ENCODE data around the gene KDSR.

Gene KDSR

DNA sequence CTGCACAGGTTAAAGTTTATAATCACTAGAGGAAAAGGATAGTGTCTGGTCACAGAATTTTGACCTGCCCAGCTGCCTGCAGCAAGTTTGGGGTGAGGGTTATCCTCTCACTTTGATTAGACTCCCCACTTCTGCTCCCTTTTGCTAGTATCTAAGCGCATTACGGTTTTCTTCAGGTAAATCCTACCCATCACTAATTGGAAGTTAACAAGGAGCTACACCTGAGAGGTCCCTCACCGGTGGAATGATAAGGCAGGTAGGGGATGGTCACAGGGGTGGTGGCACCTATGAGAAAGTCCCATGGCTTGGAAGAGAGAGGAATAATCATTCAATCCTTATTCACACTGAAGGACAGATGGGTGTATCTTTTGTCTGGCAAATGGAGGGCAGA, 55.0 kb downstream of the KDSR start:
- H3K27me3 ChIP-seq (ENCODE audit: insufficient read depth, insufficient read length): peaks cover 3% of the 10 kb centered on the region
- H3K4me1 ChIP-seq (ENCODE audit: insufficient read depth, insufficient read length): no peaks in the 10 kb centered on the region
- no peaks in the 10 kb centered on the region for H3K36me3 ChIP-seq (ENCODE audit: insufficient read depth, insufficient read length, low read length)
- no peak for DNase-seq (ENCODE audit: low read depth, low spot score)
- no peak overlapping the region for H3K4me3 ChIP-seq (ENCODE audit: insufficient read length, low read depth)
- TF ChIP-seq YY1 (IDR thresholded peaks at IDR 0.05; ENCODE audit: insufficient read depth, insufficient read length) (no peak), ZNF274 (IDR thresholded peaks at IDR 0.05; ENCODE audit: low read depth, low read length) (no peak), SUZ12 (IDR thresholded peaks at IDR 0.05; ENCODE audit: extremely low read depth, insufficient read depth, insufficient read length) (no peak)
- H3K9me3 ChIP-seq (ENCODE audit: insufficient read depth, low read length): no peaks in the 10 kb centered on the region
- H3K9ac ChIP-seq (ENCODE audit: insufficient read length, low read depth): no peak overlapping the region

DNA sequence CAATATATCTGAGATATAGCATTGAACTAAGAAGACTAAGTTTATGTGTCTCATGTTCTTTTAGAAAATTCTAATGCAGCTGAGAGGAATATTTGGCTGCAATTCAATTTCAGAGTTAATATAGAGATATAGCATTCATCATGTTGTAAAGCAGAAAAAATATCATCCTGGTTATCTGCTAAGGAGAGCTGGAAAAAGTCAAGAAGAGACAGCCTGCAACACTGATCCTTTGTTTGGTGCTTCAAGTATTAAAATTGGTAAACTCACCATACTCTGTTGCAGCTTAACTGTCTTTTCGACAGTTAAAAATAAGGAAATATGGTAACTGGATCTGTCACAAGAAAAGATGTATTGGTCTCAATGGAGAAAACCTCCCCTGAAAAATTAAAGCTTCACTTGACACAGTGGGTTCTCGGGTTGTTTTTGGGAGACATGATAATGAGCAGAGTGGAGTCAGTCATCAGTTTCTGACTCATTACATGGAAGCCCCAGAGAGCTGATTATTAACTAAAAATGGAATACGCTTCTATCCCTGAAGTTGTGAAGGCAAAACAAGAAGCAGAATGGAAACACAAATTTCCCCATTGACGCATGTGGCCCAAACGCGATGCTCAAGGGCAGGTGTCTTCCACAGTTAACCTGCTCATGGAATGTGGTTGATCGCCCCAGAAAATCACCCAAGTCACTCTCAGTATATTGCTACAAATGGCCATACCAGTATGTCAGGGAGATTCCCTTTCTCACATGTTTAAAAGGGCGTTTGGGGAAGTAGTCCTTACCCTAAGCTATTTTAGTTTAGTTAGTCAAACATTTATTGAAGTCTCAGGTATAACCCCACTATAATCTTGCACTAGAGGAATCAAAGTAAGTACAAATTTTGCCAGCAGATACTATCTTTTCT, 55.6 kb downstream of the KDSR start:
- H3K4me1 ChIP-seq (ENCODE audit: insufficient read depth, insufficient read length): no peaks in the 10 kb centered on the region
- H3K4me3 ChIP-seq (ENCODE audit: insufficient read length, low read depth): no peak overlapping the region
- no peaks in the 10 kb centered on the region for H3K36me3 ChIP-seq (ENCODE audit: insufficient read depth, insufficient read length, low read length)
- no peaks in the 10 kb centered on the region for H3K9me3 ChIP-seq (ENCODE audit: insufficient read depth, low read length)
- no peak overlapping the region for H3K9ac ChIP-seq (ENCODE audit: insufficient read length, low read depth)
- no peak for TF ChIP-seq ZNF274 (IDR thresholded peaks at IDR 0.05; ENCODE audit: low read depth, low read length)
- no peak for TF ChIP-seq YY1 (IDR thresholded peaks at IDR 0.05; ENCODE audit: insufficient read depth, insufficient read length)
- no peak for TF ChIP-seq SUZ12 (IDR thresholded peaks at IDR 0.05; ENCODE audit: extremely low read depth, insufficient read depth, insufficient read length)
- no peak for DNase-seq (ENCODE audit: low read depth, low spot score)
- H3K27me3 ChIP-seq (ENCODE audit: insufficient read depth, insufficient read length): no peaks in the 10 kb centered on the region

DNA sequence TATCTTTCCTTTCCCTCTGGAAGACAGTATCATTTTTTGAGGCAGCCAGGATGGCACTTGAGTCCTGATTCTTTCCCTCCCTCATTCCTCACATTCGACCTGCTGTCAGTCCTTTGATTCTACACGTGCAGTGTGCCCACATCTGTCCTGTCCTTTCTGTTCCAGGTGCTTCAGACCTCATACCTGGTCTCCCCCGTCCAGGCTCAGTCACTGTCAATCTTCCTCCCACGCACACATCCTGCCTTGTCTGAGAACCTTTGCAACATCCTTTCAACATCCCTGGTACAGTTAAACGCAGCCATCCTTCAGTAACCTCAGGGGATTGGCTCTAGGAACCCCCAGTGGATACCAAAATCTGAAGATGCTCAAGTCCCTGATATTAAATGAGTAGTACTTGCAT, 57.6 kb downstream of the KDSR start:
- TF ChIP-seq YY1 (IDR thresholded peaks at IDR 0.05; ENCODE audit: insufficient read depth, insufficient read length) (no peak), SUZ12 (IDR thresholded peaks at IDR 0.05; ENCODE audit: extremely low read depth, insufficient read depth, insufficient read length) (no peak), ZNF274 (IDR thresholded peaks at IDR 0.05; ENCODE audit: low read depth, low read length) (no peak)
- no peak overlapping the region for H3K4me3 ChIP-seq (ENCODE audit: insufficient read length, low read depth)
- H3K9me3 ChIP-seq (ENCODE audit: insufficient read depth, low read length): no peaks in the 10 kb centered on the region
- H3K36me3 ChIP-seq (ENCODE audit: insufficient read depth, insufficient read length, low read length): no peaks in the 10 kb centered on the region
- H3K4me1 ChIP-seq (ENCODE audit: insufficient read depth, insufficient read length): no peaks in the 10 kb centered on the region
- H3K9ac ChIP-seq (ENCODE audit: insufficient read length, low read depth): no peak overlapping the region
- DNase-seq (ENCODE audit: low read depth, low spot score): no peak
- no peaks in the 10 kb centered on the region for H3K27me3 ChIP-seq (ENCODE audit: insufficient read depth, insufficient read length)

DNA sequence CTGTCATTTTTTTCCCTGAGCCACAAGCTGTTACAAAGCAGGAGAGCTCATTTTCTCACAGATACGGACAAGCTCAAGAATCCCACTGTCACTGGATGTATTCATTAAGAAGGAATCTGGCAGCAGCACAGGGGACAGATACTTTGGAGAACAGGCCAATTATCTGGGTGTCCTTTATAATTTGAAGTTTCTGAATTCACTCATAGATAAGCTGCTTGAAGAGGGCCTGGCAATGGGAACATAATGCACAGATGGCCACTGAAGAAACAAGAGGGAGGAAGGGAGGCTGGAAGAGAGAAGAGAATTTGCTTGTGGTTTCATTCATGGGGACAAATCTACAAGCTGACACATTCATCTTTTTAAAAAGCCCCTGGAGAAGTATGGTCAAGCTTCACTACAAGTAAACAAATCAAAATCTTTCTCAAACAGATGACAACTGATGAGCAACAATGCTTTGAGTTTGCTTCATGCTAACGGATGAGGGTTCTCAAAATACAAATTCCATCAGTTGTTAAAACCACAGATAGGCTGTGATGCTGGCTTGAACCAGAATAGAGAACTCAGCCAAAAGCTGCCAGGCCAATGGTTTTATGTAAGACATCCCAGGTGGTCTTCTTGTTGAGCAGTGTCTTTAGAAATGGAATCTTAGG, 59.3 kb downstream of the KDSR start:
- Histone ChIP-seq H3K27me3 (ENCODE audit: insufficient read depth, insufficient read length) (no peaks in the 10 kb centered on the region), H3K9me3 (ENCODE audit: insufficient read depth, low read length) (no peaks in the 10 kb centered on the region), H3K4me1 (ENCODE audit: insufficient read depth, insufficient read length) (no peaks in the 10 kb centered on the region), H3K36me3 (ENCODE audit: insufficient read depth, insufficient read length, low read length) (no peaks in the 10 kb centered on the region), H3K4me3 (ENCODE audit: insufficient read length, low read depth) (no peak overlapping the region), H3K9ac (ENCODE audit: insufficient read length, low read depth) (no peak overlapping the region)
- no peak for DNase-seq (ENCODE audit: low read depth, low spot score)
- TF ChIP-seq ZNF274 (IDR thresholded peaks at IDR 0.05; ENCODE audit: low read depth, low read length): no peak
- no peak for TF ChIP-seq SUZ12 (IDR thresholded peaks at IDR 0.05; ENCODE audit: extremely low read depth, insufficient read depth, insufficient read length)
- TF ChIP-seq YY1 (IDR thresholded peaks at IDR 0.05; ENCODE audit: insufficient read depth, insufficient read length): no peak

DNA sequence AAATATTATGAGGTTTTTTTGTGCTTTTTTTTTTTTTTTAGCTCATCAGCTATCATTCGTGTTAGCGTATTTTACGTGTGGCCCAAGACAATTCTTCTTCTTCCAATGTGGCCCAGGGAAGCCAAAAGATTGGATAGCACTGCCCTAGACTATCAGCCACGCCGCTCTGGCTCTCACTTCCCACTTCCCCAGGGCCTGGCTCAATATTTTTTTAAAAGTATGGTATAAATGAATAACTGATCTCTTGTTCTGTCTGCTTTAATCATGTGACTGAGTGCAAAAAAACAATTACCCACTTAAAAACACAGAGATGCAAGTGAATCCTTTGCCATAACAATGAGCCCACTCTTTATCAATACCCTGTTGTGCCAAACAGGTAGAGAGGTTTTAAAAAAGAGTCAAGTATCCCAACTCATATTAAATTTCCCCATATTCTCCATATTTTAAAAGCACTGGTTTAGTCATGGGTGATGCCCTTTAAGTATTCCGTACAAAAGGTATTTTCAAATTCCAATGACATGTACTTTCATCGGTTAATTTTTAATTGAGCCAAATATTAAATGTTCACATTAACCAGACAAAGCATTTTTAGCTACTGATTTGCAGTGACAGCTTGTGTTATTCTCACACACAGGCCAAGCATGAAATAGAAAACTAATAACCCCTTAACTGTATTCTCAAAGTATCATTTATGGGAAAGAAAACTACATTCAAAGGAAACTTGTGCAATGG, 60.0 kb downstream of the KDSR start:
- H3K9ac ChIP-seq (ENCODE audit: insufficient read length, low read depth): no peak overlapping the region
- H3K4me1 ChIP-seq (ENCODE audit: insufficient read depth, insufficient read length): no peaks in the 10 kb centered on the region
- TF ChIP-seq SUZ12 (IDR thresholded peaks at IDR 0.05; ENCODE audit: extremely low read depth, insufficient read depth, insufficient read length) (no peak), ZNF274 (IDR thresholded peaks at IDR 0.05; ENCODE audit: low read depth, low read length) (no peak), YY1 (IDR thresholded peaks at IDR 0.05; ENCODE audit: insufficient read depth, insufficient read length) (no peak)
- no peaks in the 10 kb centered on the region for H3K27me3 ChIP-seq (ENCODE audit: insufficient read depth, insufficient read length)
- no peaks in the 10 kb centered on the region for H3K9me3 ChIP-seq (ENCODE audit: insufficient read depth, low read length)
- no peak for DNase-seq (ENCODE audit: low read depth, low spot score)
- no peak overlapping the region for H3K4me3 ChIP-seq (ENCODE audit: insufficient read length, low read depth)
- H3K36me3 ChIP-seq (ENCODE audit: insufficient read depth, insufficient read length, low read length): no peaks in the 10 kb centered on the region

DNA sequence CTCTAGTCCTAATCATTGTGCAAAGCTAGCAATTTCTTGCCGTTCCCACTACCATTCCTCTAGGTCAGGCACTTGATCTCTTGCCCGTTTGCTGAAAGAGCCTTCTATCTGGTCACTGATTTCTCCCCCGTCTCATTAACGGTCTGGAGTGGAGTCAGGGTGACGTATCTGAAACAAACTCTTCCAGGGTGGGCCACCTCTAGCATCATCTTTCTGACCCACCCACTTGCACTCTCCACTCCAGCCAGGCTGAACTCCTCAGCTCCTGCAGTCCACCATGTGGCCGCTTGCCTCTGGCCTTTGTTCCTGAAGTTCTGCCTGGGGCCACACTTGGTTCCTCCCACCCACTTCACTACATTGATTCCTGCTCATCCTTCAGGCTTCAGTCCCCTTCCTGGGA, 60.8 kb downstream of the KDSR start:
- Histone ChIP-seq H3K4me3 (ENCODE audit: insufficient read length, low read depth) (no peak overlapping the region), H3K4me1 (ENCODE audit: insufficient read depth, insufficient read length) (no peaks in the 10 kb centered on the region), H3K9ac (ENCODE audit: insufficient read length, low read depth) (no peak overlapping the region), H3K36me3 (ENCODE audit: insufficient read depth, insufficient read length, low read length) (no peaks in the 10 kb centered on the region), H3K27me3 (ENCODE audit: insufficient read depth, insufficient read length) (no peaks in the 10 kb centered on the region), H3K9me3 (ENCODE audit: insufficient read depth, low read length) (no peaks in the 10 kb centered on the region)
- no peak for DNase-seq (ENCODE audit: low read depth, low spot score)
- no peak for TF ChIP-seq SUZ12 (IDR thresholded peaks at IDR 0.05; ENCODE audit: extremely low read depth, insufficient read depth, insufficient read length)
- no peak for TF ChIP-seq ZNF274 (IDR thresholded peaks at IDR 0.05; ENCODE audit: low read depth, low read length)
- no peak for TF ChIP-seq YY1 (IDR thresholded peaks at IDR 0.05; ENCODE audit: insufficient read depth, insufficient read length)

DNA sequence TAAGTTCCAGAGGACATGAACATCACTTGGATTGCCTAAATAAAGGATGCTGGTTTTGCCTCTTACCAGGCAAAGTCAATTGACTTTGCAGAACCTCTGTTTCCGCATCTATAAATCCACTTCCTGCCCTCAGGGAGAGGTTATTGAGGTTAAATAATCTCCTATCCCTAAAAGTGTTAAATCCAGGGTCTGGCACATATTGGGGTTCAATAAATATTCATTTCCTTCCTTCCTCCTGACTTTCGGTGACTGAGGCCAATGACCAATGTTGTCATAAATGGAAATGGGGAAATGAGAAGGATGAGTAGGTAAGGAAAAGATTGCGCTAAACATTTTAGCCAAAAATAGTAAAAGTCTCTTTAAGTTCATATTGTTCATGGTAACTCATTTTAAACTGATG, 63.5 kb downstream of the KDSR start:
- Histone ChIP-seq H3K4me1 (ENCODE audit: insufficient read depth, insufficient read length) (no peaks in the 10 kb centered on the region), H3K9me3 (ENCODE audit: insufficient read depth, low read length) (no peaks in the 10 kb centered on the region), H3K4me3 (ENCODE audit: insufficient read length, low read depth) (no peak overlapping the region), H3K9ac (ENCODE audit: insufficient read length, low read depth) (no peak overlapping the region), H3K27me3 (ENCODE audit: insufficient read depth, insufficient read length) (no peaks in the 10 kb centered on the region), H3K36me3 (ENCODE audit: insufficient read depth, insufficient read length, low read length) (no peaks in the 10 kb centered on the region)
- TF ChIP-seq SUZ12 (IDR thresholded peaks at IDR 0.05; ENCODE audit: extremely low read depth, insufficient read depth, insufficient read length) (no peak), YY1 (IDR thresholded peaks at IDR 0.05; ENCODE audit: insufficient read depth, insufficient read length) (no peak), ZNF274 (IDR thresholded peaks at IDR 0.05; ENCODE audit: low read depth, low read length) (no peak)
- no peak for DNase-seq (ENCODE audit: low read depth, low spot score)

Data from NT2/D1 (cell line).